Transverse colon (tissue), 4 donors: ENCODE measurements around the gene FBXO27. TPM values are rescaled to one million over a fixed set of nuclear protein-coding genes. Genes with fewer than 3 reads are reported as not detected.

Experiments used
- DNase-seq: peaks from one replicate; pipeline ENCODE4 v3.0.0-alpha.2; 2019
- H3K27ac ChIP-seq, 4 donors: fragments of 200-600 bp; sonication (generic); 2 replicates each; pipeline ENCODE4 v1.5.1; 2016 to 2018; ENCODE audit warnings: inconsistent platforms in 4 of 4
- H3K27me3 ChIP-seq: fragments of 200-600 bp; sonication (generic); 2 replicates; pipeline ENCODE4 v1.5.1; 2017; ENCODE audit warnings: inconsistent platforms
- H3K36me3 ChIP-seq, 4 donors: fragments of 200-600 bp; sonication (generic); 2 replicates each; pipeline ENCODE4 v1.5.1; 2017 to 2019; ENCODE audit warnings: inconsistent platforms in 4 of 4
- H3K4me1 ChIP-seq, 4 donors: fragments of 200-600 bp; sonication (generic); 2 replicates each; pipeline ENCODE4 v1.5.1; 2017 to 2020; ENCODE audit warnings: inconsistent platforms in 4 of 4
- H3K4me3 ChIP-seq, 4 donors: fragments of 200-600 bp; sonication (generic); 1 replicate in 1 of 4; 2 replicates in 3 of 4; pipeline versions ENCODE4 v1.5.1 to v1.6.1; 2017 to 2019; ENCODE audit warnings: inconsistent platforms in 4 of 4
- H3K9me3 ChIP-seq, 2 donors: fragments of 200-600 bp; sonication (generic); 2 replicates each; pipeline ENCODE4 v1.5.1; 2017 to 2019; ENCODE audit warnings: inconsistent platforms in 2 of 2
- EP300 ChIP-seq: sonication (generic); formaldehyde crosslinking; IDR thresholded peaks from one replicate; pipeline ENCODE4 v1.6.1; 2017; ENCODE audit warnings: antibody characterized with exemption, low read depth
- POLR2A ChIP-seq: fragments of 450-650 bp; IDR thresholded peaks from one replicate; pipeline ENCODE4 v1.6.1; 2016; ENCODE audit warnings: antibody characterized with exemption, mild to moderate bottlenecking, moderate library complexity
- POLR2AphosphoS5 ChIP-seq, 3 donors: sonication (generic); formaldehyde crosslinking; IDR thresholded peaks; one replicate each; pipeline ENCODE4 v1.6.1; 2016; ENCODE audit warnings: antibody characterized with exemption in 3 of 3
- WGBS, 2 donors: methylation state at CpG; one replicate each; pipeline ENCODE4 v1.1.5; 2018; ENCODE audit warnings: low coverage in 1 of 2; 5-methylcytosine and 5-hydroxymethylcytosine counted together
- in situ Hi-C, 4 donors: fragments of 200-750 bp; cut with MboI; loops; one replicate each; pipeline versions ENCODE4 v1.15.0 to v1.15.1; 2017; ENCODE audit warnings: low sequenced_read_pairs in 3 of 4, low pct_ligation_motif_present in 1 of 4, low pct_unique_long_range_greater_than_20kb in 1 of 4
- intact Hi-C: fragments of 100-400 bp; cut with DNase I; formaldehyde crosslinking; loops from one replicate; pipeline ENCODE4 v1.15.1; 2023; ENCODE audit warnings: low total_unique reads
- total RNA-seq, 4 donors: library from RNA; depleted of rRNA; stranded (reverse); fragments of >200 nt; gene quantifications; one replicate each; pipeline ENCODE4 v1.1.0, GENCODE V29; 2016
- TF ChIP-seq, protein P1 (sequence below), 5 experiments: fragments of 200-600 bp in 3 of 5; fragments of 450-650 bp in 2 of 5; sonication (generic) in 3 of 5; IDR thresholded peaks; 1 replicate in 2 of 5; 2 replicates in 3 of 5; pipeline ENCODE4 v1.5.1; 2016 to 2017; ENCODE audit warnings: antibody characterized with exemption in 5 of 5, inconsistent platforms in 3 of 5, mild to moderate bottlenecking in 2 of 5, moderate library complexity in 1 of 5

FBXO27 gene
- total RNA-seq, 4 donors from 2014 or later, result 0.14 to 1.5 (median 1.1) TPM; not detected in 1

DNA sequence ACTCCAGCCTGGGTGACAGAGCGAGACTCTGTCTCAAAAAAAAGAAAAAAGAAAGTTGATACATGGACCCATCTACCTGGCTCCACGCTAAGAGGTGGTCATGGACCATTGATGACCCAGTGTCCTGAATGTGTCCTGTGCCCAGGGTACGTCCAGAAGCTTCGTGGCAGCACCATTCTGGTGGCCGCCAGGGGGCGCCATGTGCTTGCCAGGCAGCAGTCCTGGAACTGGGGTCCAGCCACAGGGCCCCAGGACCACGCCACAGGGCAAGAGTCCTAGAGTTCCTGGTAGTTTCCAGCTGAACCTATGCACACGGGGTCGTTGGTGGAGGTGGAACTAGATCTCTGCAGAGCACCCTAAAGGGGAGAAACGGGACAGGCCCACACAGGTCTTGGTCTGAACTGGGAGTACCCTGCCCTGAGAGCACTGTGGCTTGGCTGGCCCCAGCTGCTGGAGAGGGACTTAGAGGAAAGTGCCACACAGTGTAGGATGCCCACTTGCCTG, 19.9 kb upstream of the FBXO27 start:
- Histone ChIP-seq H3K4me3 (no peak overlapping the region), H3K9me3 (no peaks in the 10 kb centered on the region), H3K36me3 (no peaks in the 10 kb centered on the region), H3K27ac (no peak overlapping the region), H3K4me1 (no peaks in the 10 kb centered on the region), H3K27me3 (no peaks in the 10 kb centered on the region)
- intact Hi-C loops, result no loop called here
- TF ChIP-seq POLR2A, result no peak
- TF ChIP-seq EP300, result no peak
- TF ChIP-seq, protein P1, sequence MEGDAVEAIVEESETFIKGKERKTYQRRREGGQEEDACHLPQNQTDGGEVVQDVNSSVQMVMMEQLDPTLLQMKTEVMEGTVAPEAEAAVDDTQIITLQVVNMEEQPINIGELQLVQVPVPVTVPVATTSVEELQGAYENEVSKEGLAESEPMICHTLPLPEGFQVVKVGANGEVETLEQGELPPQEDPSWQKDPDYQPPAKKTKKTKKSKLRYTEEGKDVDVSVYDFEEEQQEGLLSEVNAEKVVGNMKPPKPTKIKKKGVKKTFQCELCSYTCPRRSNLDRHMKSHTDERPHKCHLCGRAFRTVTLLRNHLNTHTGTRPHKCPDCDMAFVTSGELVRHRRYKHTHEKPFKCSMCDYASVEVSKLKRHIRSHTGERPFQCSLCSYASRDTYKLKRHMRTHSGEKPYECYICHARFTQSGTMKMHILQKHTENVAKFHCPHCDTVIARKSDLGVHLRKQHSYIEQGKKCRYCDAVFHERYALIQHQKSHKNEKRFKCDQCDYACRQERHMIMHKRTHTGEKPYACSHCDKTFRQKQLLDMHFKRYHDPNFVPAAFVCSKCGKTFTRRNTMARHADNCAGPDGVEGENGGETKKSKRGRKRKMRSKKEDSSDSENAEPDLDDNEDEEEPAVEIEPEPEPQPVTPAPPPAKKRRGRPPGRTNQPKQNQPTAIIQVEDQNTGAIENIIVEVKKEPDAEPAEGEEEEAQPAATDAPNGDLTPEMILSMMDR (IDR thresholded peaks at IDR 0.05), result peak; percentile 41 to 72 (median 69)
- no peak for TF ChIP-seq POLR2AphosphoS5 (IDR thresholded peaks at IDR 0.05)
- in situ Hi-C loops, result no loop called here
- WGBS, 2 donors, result 25% methylated on average over 10 of the region's 10 CpGs; no CpG with 5 or more reads in 1 of the 2 donors
- peak; percentile 51 for DNase-seq

DNA sequence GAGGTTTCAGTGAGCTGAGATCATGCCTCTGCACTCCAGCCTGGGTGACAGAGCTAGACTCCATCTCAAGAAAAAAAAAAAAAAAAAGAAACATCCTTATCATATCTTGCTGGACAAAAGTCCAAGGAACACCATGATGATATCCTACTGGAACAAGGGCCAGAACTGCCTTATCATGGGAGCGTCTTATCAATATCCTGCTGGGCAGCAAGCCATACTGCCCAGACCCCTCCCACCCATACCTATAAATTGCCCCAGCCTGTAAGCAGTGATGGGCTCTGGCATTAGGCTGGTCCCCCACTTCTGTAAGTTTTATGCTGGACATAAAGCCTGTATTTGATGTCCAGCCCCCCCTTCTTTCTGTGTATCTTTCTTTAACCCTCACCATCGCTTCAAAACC, 14.7 kb upstream of the FBXO27 start:
- intact Hi-C loops, result no loop called here
- no peaks in the 10 kb centered on the region for H3K36me3 ChIP-seq
- 63% methylated on average over 2 of the region's 2 CpGs; no CpG with 5 or more reads in 1 of the 2 donors for WGBS, 2 donors
- DNase-seq, result no peak
- TF ChIP-seq, protein P1 (IDR thresholded peaks at IDR 0.05), result no peak
- TF ChIP-seq POLR2A, result no peak
- TF ChIP-seq POLR2AphosphoS5 (IDR thresholded peaks at IDR 0.05), result no peak
- no peak for TF ChIP-seq EP300
- in situ Hi-C loops, result no loop called here
- H3K9me3 ChIP-seq, result no peaks in the 10 kb centered on the region
- no peaks in the 10 kb centered on the region for H3K4me1 ChIP-seq
- no peak overlapping the region for H3K27ac ChIP-seq
- H3K27me3 ChIP-seq, result no peaks in the 10 kb centered on the region
- H3K4me3 ChIP-seq, result no peak overlapping the region

GRCh38 chr19:39046037-39046821, 13.9 kb upstream of the FBXO27 start:
- 60 to 63% methylated on average over 4 to 7 of the region's 7 CpGs for WGBS, 2 donors
- H3K9me3 ChIP-seq, result no peaks in the 10 kb centered on the region
- in situ Hi-C loops (no loop called here), intact Hi-C loops (no loop called here)
- no peak for DNase-seq
- no peak overlapping the region for H3K4me3 ChIP-seq
- no peak overlapping the region for H3K27ac ChIP-seq
- H3K27me3 ChIP-seq, result no peaks in the 10 kb centered on the region
- H3K4me1 ChIP-seq, result no peaks in the 10 kb centered on the region
- TF ChIP-seq EP300 (no peak), POLR2AphosphoS5 (IDR thresholded peaks at IDR 0.05) (no peak), POLR2A (no peak)
- TF ChIP-seq, protein P1 (IDR thresholded peaks at IDR 0.05), result no peak
- no peaks in the 10 kb centered on the region for H3K36me3 ChIP-seq

DNA sequence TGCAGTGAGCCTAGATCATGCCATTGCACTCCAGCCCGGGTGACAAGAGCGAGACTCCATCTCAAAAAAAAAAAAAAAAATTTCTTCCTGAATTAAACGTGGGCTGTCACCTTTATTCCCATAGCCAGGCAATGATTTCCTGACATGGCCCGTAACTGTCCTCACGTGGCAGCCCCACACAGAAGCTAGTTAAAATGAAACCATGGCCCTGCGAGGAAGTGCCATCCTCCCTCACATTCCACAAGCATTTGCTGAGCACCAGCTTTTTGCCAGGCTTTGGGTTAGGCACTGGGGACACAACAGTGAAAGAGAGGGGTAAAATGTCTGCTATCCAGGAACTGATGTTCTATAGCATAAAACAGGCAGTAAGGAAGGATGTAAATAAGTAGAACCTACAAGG, 13.2 kb upstream of the FBXO27 start:
- DNase-seq, result no peak

More for the DNA sequence above, 13.2 kb upstream of the FBXO27 start:
- WGBS, 2 donors, result 62 to 64% methylated on average over 4 to 6 of the region's 6 CpGs
- Histone ChIP-seq H3K27me3 (no peaks in the 10 kb centered on the region), H3K27ac (no peak overlapping the region), H3K4me3 (no peak overlapping the region), H3K4me1 (no peaks in the 10 kb centered on the region), H3K36me3 (no peaks in the 10 kb centered on the region), H3K9me3 (no peaks in the 10 kb centered on the region)
- in situ Hi-C loops (no loop called here), intact Hi-C loops (no loop called here)
- TF ChIP-seq, protein P1 (IDR thresholded peaks at IDR 0.05), result no peak
- TF ChIP-seq EP300, result no peak
- TF ChIP-seq POLR2A, result no peak
- no peak for TF ChIP-seq POLR2AphosphoS5 (IDR thresholded peaks at IDR 0.05)
